HEK293 (cell line): ENCODE results near the gene PRPF6.

ENCODE experiments used
- CTCF ChIA-PET: fragments of 350-600 bp; formaldehyde crosslinking; extraction: SDS; loops from one replicate; lab custom pipeline; 2021; ENCODE audit warnings: antibody characterized with exemption; lab: Yijun Ruan, JAX
- POLR2A ChIA-PET: fragments of 300-600 bp; formaldehyde crosslinking; extraction: SDS; loops from one replicate; lab custom pipeline; 2020; ENCODE audit warnings: antibody characterized with exemption, inconsistent platforms; lab: Yijun Ruan, JAX
- H3K27ac ChIP-seq: fragments of 200-500 bp; sonication (Bioruptor generic); 2 replicates; pipeline ENCODE4 v1.5.1; 2014; ENCODE audit warnings: low read depth, low read length, control low read depth, inconsistent platforms; ENCODE audit errors: extremely low read depth
- H3K36me3 ChIP-seq, 2 experiments: fragments of 200-500 bp in 1 of 2; sonication (Bioruptor generic) in 1 of 2; 1 replicate in 1 of 2; 2 replicates in 1 of 2; pipeline ENCODE4 v1.5.1; 2014 to 2017; ENCODE audit warnings: inconsistent platforms in 2 of 2, low read length in 2 of 2; ENCODE audit not compliant: control insufficient read depth in 2 of 2, insufficient read depth in 1 of 2
- H3K4me1 ChIP-seq: fragments of 200-500 bp; sonication (Bioruptor generic); 2 replicates; pipeline ENCODE4 v1.5.1; 2014; ENCODE audit warnings: mild to moderate bottlenecking, low read length, inconsistent platforms; ENCODE audit not compliant: control insufficient read depth, insufficient read depth
- H3K4me3 ChIP-seq: 2 replicates; pipeline ENCODE4 v1.5.1; 2011; ENCODE audit warnings: low read depth, mild to moderate bottlenecking, control low read depth, low read length, moderate library complexity
- H3K9me3 ChIP-seq: fragments of 200-500 bp; sonication (Bioruptor generic); 2 replicates; pipeline ENCODE4 v1.5.1; 2014; ENCODE audit warnings: low read depth, low read length, inconsistent platforms; ENCODE audit not compliant: control insufficient read depth, insufficient read depth
- BCL11A ChIP-seq: fragments of 450-650 bp; formaldehyde crosslinking; IDR thresholded peaks from 2 replicates; pipeline ENCODE4 v1.5.1; 2016; ENCODE audit warnings: low read depth, missing biosample characterization, missing genetic modification characterization
- GLIS1 ChIP-seq: fragments of 450-650 bp; formaldehyde crosslinking; IDR thresholded peaks from 2 replicates; pipeline ENCODE4 v1.5.1; 2016; ENCODE audit warnings: missing biosample characterization, missing genetic modification characterization
- GLIS2 ChIP-seq: fragments of 450-650 bp; formaldehyde crosslinking; IDR thresholded peaks from 2 replicates; pipeline ENCODE4 v1.5.1; 2016; ENCODE audit warnings: missing biosample characterization, missing genetic modification characterization
- KLF8 ChIP-seq: fragments of 450-650 bp; formaldehyde crosslinking; IDR thresholded peaks from 2 replicates; pipeline ENCODE4 v1.5.1; 2016; ENCODE audit warnings: missing biosample characterization, missing genetic modification characterization
- PATZ1 ChIP-seq: fragments of 450-650 bp; formaldehyde crosslinking; IDR thresholded peaks from 2 replicates; pipeline ENCODE4 v1.5.1; 2016; ENCODE audit warnings: missing biosample characterization, missing genetic modification characterization
- RBAK ChIP-seq: fragments of 450-650 bp; formaldehyde crosslinking; IDR thresholded peaks from 2 replicates; pipeline ENCODE4 v1.5.1; 2016; ENCODE audit warnings: missing biosample characterization, missing genetic modification characterization
- TSHZ1 ChIP-seq: fragments of 450-650 bp; formaldehyde crosslinking; IDR thresholded peaks from 2 replicates; pipeline ENCODE4 v1.5.1; 2016; ENCODE audit warnings: missing biosample characterization, missing genetic modification characterization, borderline replicate concordance
- ZBTB10 ChIP-seq: fragments of 450-650 bp; formaldehyde crosslinking; IDR thresholded peaks from 2 replicates; pipeline ENCODE4 v1.5.1; 2016; ENCODE audit warnings: missing biosample characterization, missing genetic modification characterization
- ZBTB8A ChIP-seq: fragments of 450-650 bp; formaldehyde crosslinking; IDR thresholded peaks from 2 replicates; pipeline ENCODE4 v1.5.1; 2016; ENCODE audit warnings: missing biosample characterization, missing genetic modification characterization
- ZFP69B ChIP-seq: fragments of 450-650 bp; formaldehyde crosslinking; IDR thresholded peaks from 2 replicates; pipeline ENCODE4 v1.5.1; 2016; ENCODE audit warnings: missing biosample characterization, missing genetic modification characterization
- ZIC2 ChIP-seq: fragments of 450-650 bp; formaldehyde crosslinking; IDR thresholded peaks from 2 replicates; pipeline ENCODE4 v1.5.1; 2016; ENCODE audit warnings: missing biosample characterization, missing genetic modification characterization
- ZNF112 ChIP-seq: fragments of 450-650 bp; formaldehyde crosslinking; IDR thresholded peaks from 2 replicates; pipeline ENCODE4 v1.5.0; 2017; ENCODE audit warnings: missing biosample characterization, missing genetic modification characterization
- ZNF121 ChIP-seq: fragments of 450-650 bp; formaldehyde crosslinking; IDR thresholded peaks from 2 replicates; pipeline ENCODE4 v1.5.1; 2016; ENCODE audit warnings: missing biosample characterization, missing genetic modification characterization
- ZNF140 ChIP-seq: fragments of 450-650 bp; formaldehyde crosslinking; IDR thresholded peaks from 2 replicates; pipeline ENCODE4 v1.5.1; 2016; ENCODE audit warnings: missing biosample characterization, missing genetic modification characterization
- ZNF335 ChIP-seq: fragments of 450-650 bp; formaldehyde crosslinking; conservative IDR thresholded peaks from 2 replicates; pipeline ENCODE4 v1.5.1; 2016; ENCODE audit warnings: missing biosample characterization, missing genetic modification characterization
- ZNF341 ChIP-seq: fragments of 450-650 bp; formaldehyde crosslinking; IDR thresholded peaks from 2 replicates; pipeline ENCODE4; 2016; ENCODE audit warnings: low read depth, missing biosample characterization, missing genetic modification characterization
- ZNF423 ChIP-seq: fragments of 450-650 bp; formaldehyde crosslinking; IDR thresholded peaks from 2 replicates; pipeline ENCODE4 v1.5.1; 2016; ENCODE audit warnings: missing biosample characterization, missing genetic modification characterization
- ZNF670 ChIP-seq: fragments of 450-650 bp; formaldehyde crosslinking; IDR thresholded peaks from 2 replicates; pipeline ENCODE4 v1.5.1; 2016; ENCODE audit warnings: missing biosample characterization, missing genetic modification characterization, low read depth
- ZNF76 ChIP-seq: fragments of 450-650 bp; formaldehyde crosslinking; IDR thresholded peaks from 2 replicates; pipeline ENCODE4; 2016; ENCODE audit warnings: low read depth, missing biosample characterization, missing genetic modification characterization, borderline replicate concordance
- ZSCAN30 ChIP-seq: fragments of 450-650 bp; IDR thresholded peaks from 2 replicates; pipeline ENCODE4 v1.5.1; 2018; ENCODE audit warnings: missing biosample characterization, mild to moderate bottlenecking, missing genetic modification characterization, moderate library complexity
- ZXDB ChIP-seq: fragments of 450-650 bp; formaldehyde crosslinking; IDR thresholded peaks from 2 replicates; pipeline ENCODE4 v1.5.1; 2016; ENCODE audit warnings: missing biosample characterization, missing genetic modification characterization
- TF ChIP-seq, protein P1 (sequence below): fragments of 450-650 bp; formaldehyde crosslinking; IDR thresholded peaks from 2 replicates; pipeline ENCODE4 v1.5.1; 2016; ENCODE audit warnings: missing biosample characterization, missing genetic modification characterization

PRPF6 gene

GRCh38 chr20:64049878-64050260 lies 68.9 kb downstream of the PRPF6 start (continued):
- 0 out of 2 replicates have a peak, but pooled peaks have one; percentile 40 for TF ChIP-seq TSHZ1 (tag by site-specific recombination)
- TF ChIP-seq BCL11A (tag by site-specific recombination): peak; percentile 52; the same call in 1 of the 2 replicates
- peak; percentile 48; the same call in 1 of the 2 replicates for TF ChIP-seq KLF8 (tag by site-specific recombination)
- peak; percentile 27; the same call in 1 of the 2 replicates for TF ChIP-seq ZSCAN30 (tag by site-specific recombination)
- TF ChIP-seq ZNF121 (tag by site-specific recombination): peak; percentile 45; the same call in 1 of the 2 replicates
- TF ChIP-seq ZNF112 (tag by site-specific recombination): no peak
- TF ChIP-seq, protein P1, sequence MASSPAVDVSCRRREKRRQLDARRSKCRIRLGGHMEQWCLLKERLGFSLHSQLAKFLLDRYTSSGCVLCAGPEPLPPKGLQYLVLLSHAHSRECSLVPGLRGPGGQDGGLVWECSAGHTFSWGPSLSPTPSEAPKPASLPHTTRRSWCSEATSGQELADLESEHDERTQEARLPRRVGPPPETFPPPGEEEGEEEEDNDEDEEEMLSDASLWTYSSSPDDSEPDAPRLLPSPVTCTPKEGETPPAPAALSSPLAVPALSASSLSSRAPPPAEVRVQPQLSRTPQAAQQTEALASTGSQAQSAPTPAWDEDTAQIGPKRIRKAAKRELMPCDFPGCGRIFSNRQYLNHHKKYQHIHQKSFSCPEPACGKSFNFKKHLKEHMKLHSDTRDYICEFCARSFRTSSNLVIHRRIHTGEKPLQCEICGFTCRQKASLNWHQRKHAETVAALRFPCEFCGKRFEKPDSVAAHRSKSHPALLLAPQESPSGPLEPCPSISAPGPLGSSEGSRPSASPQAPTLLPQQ (tag by site-specific recombination): no peak
- TF ChIP-seq ZNF76 (tag by site-specific recombination): no peak
- TF ChIP-seq ZNF140 (tag by site-specific recombination): no peak
- TF ChIP-seq RBAK: no peak

DNA sequence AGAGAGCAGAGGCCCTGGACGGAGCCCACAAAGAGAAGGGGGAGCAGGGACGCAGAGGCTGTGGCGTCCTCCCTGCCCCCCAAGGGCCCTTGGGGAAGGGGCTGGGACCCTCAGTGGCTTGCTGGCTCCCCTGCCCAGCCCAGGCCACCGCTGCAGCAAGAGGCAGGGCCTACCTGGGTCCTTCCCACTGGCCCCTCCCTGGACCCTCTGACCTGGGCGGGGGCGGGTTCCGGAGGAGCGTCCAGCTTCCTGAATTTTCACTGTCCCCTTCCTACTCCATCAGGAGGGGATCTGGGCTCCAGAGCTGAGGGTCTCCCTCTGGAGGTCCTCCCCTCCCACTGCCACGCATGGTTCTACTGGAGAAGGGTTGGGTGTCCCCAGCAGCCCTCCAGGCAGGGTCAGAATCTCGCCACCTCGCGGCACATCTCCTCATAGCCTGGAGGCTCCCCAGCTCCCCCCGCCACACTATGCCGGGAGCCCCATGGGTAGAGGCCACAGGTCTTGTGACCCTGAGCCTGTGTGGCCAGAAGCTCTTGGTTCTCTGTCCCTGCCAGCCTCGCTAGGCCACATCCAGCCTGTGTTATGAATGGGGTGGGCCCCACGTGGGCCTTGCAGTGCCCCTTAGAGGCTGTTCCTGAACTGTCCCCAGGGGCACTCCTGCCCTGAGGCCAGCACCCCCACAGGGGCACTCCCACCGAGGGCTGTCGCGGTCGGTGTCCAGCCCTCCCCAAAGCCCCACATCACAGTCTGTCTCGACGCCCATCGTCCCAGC lies 69.5 kb downstream of the PRPF6 start:
- ChIA-PET POLR2A (interaction anchor here (0.9 kb wide), 1 partner anchor 11 kb away, joined by 3 read pairs; no protein-coding TSS in a partner anchor), CTCF (interaction anchor here (1.3 kb wide), 1 partner anchor 11 kb away, joined by 7 read pairs; no protein-coding TSS in a partner anchor)
- TF ChIP-seq GLIS1 (peak; percentile 68), ZNF423 (peak; percentile 19; the same call in 1 of the 2 replicates), ZNF341 (tag by site-specific recombination) (peak; percentile 83), ZNF335 (tag by site-specific recombination) (peak; percentile 58), PATZ1 (tag by site-specific recombination) (no peak), ZNF670 (tag by site-specific recombination) (no peak), GLIS2 (0 out of 2 replicates have a peak, but pooled peaks have one; percentile 38), ZIC2 (peak; percentile 36; the same call in 1 of the 2 replicates), ZXDB (tag by site-specific recombination) (no peak), ZBTB8A (tag by site-specific recombination) (0 out of 2 replicates have a peak, but pooled peaks have one; percentile 16), ZBTB10 (tag by site-specific recombination) (peak; percentile 24; the same call in 1 of the 2 replicates), ZFP69B (peak; percentile 96)
- TF ChIP-seq, protein P1 (tag by site-specific recombination): peak; percentile 97

More for the DNA sequence above, 69.5 kb downstream of the PRPF6 start:
- Histone ChIP-seq H3K4me1 (peaks cover 6% of the 10 kb centered on the region), H3K4me3 (no peak overlapping the region), H3K9me3 (no peaks in the 10 kb centered on the region), H3K36me3 (peaks cover 0 to 5% of the 10 kb centered on the region in 2 experiments; a peak in 1 of 3 replicates), H3K27ac (0 out of 2 replicates have a peak overlapping the region, but pooled peaks have one; percentile 22)
